Caco-2 (cell line): ENCODE results near the gene CPB2. TPM values are rescaled to one million over a fixed set of nuclear protein-coding genes. Genes with fewer than 3 reads are reported as not detected.

Experiments used
- BruUV-seq: library from RNA; stranded (reverse); fragments of 400-500 nt; replicated peaks from 2 replicates; lab custom pipeline; 2021; lab: Mats Ljungman, UMichigan
- CTCF ChIA-PET: fragments of 300-600 bp; sonication (Branson Sonifier 250); formaldehyde crosslinking; loops from one replicate; lab custom pipeline; 2022; ENCODE audit warnings: antibody characterized with exemption; lab: Charles Lee
- POLR2A ChIA-PET: fragments of 300-600 bp; sonication (Branson Sonifier 250); formaldehyde crosslinking; loops from one replicate; lab custom pipeline; 2022; ENCODE audit warnings: antibody characterized with exemption; lab: Charles Lee
- DNase-seq, 2 experiments: peaks; one replicate each; pipeline versions ENCODE4 v3.0.0 to v3.0.0-alpha.2; 2020 to 2022
- H3K27me3 ChIP-seq: replicated peaks from 2 replicates; pipeline ENCODE4 v1.6.0; 2011; ENCODE audit warnings: low read length; ENCODE audit not compliant: control insufficient read depth, insufficient read depth
- H3K36me3 ChIP-seq: 2 replicates; pipeline ENCODE4 v1.5.1; 2011; ENCODE audit warnings: low read length; ENCODE audit not compliant: control insufficient read depth, insufficient read depth
- H3K4me1 ChIP-seq: fragments of 250-450 bp; sonication (Bioruptor Pico); 2 replicates; pipeline ENCODE4 v1.5.1; 2020; ENCODE audit warnings: mild to moderate bottlenecking
- H3K4me3 ChIP-seq: 2 replicates; pipeline ENCODE4 v1.5.1; 2011; ENCODE audit warnings: low read depth, mild to moderate bottlenecking, control low read depth, low read length
- H3K9me3 ChIP-seq: fragments of 250-450 bp; sonication (Bioruptor Pico); 2 replicates; pipeline ENCODE4 v1.5.1; 2020; ENCODE audit warnings: mild to moderate bottlenecking, moderate library complexity
- H3K27ac Mint-ChIP-seq: one replicate; pipeline ENCODE4 v1.8.0; 2022; ENCODE audit warnings: mixed read lengths; ENCODE audit not compliant: unreplicated experiment
- H3K27me3 Mint-ChIP-seq: one replicate; pipeline ENCODE4 v1.8.0; 2022; ENCODE audit warnings: mixed read lengths; ENCODE audit not compliant: insufficient read depth, unreplicated experiment
- H3K36me3 Mint-ChIP-seq: one replicate; pipeline ENCODE4 v1.8.0; 2022; ENCODE audit warnings: mild to moderate bottlenecking, mixed read lengths; ENCODE audit not compliant: insufficient read depth, unreplicated experiment
- H3K4me1 Mint-ChIP-seq: one replicate; pipeline ENCODE4 v1.8.0; 2022; ENCODE audit warnings: low read depth, mixed read lengths; ENCODE audit not compliant: unreplicated experiment
- H3K4me3 Mint-ChIP-seq: one replicate; pipeline ENCODE4 v1.8.0; 2022; ENCODE audit warnings: mild to moderate bottlenecking, moderate library complexity, mixed read lengths; ENCODE audit not compliant: unreplicated experiment
- H3K9me3 Mint-ChIP-seq: one replicate; pipeline ENCODE4 v1.8.0; 2022; ENCODE audit warnings: mixed read lengths; ENCODE audit not compliant: unreplicated experiment
- intact Hi-C: fragments of 100-400 bp; cut with micrococcal nuclease; formaldehyde crosslinking; loops from one replicate; pipeline ENCODE4 v1.10.0; 2022; ENCODE audit not compliant: unreplicated experiment
- total RNA-seq: library from RNA; stranded (reverse); gene quantifications from 2 replicates; pipeline ENCODE4 v1.2.3, GENCODE V29; 2022
- TF ChIP-seq, protein P1 (sequence below), 2 experiments: fragments of 200-600 bp in 1 of 2; IDR thresholded peaks; 1 replicate in 1 of 2; 2 replicates in 1 of 2; pipeline versions ENCODE4 v1.5.1 to v1.8.0; 2011 to 2022; ENCODE audit warnings: antibody characterized with exemption in 1 of 2, control low read depth in 1 of 2, inconsistent platforms in 1 of 2, low read depth in 1 of 2, low read length in 1 of 2, mild to moderate bottlenecking in 1 of 2, moderate library complexity in 1 of 2; ENCODE audit not compliant: insufficient read depth in 1 of 2, severe bottlenecking in 1 of 2, unreplicated experiment in 1 of 2

Gene CPB2
- total RNA-seq, 1 experiment from 2014 or later = 0.18 TPM

DNA sequence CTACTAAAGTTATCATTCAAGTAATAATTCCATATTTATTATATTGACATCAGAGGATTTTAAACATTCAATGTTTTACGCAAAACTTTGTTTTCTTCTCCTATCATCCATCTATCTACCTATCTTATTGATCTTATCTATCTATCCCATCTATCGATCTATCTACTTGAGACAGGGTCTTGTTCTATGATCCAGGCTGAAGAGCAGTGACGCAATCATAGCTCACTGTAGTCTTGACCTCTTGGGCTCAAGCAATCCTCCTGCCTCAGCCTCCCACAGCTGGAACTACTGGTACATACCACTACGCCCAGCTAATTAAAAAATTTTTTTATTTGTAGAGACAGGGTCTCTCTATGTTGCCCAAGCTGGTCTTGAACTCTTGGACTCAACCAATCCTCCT lies 79.7 kb downstream of the CPB2 start:
- 0 out of 2 replicates have a peak, but pooled peaks cover under 1% of the 10 kb centered on the region for H3K9me3 ChIP-seq
- no peak overlapping the region for H3K4me3 Mint-ChIP-seq
- no peaks in the 10 kb centered on the region for H3K4me1 ChIP-seq
- no peaks in the 10 kb centered on the region for H3K27me3 Mint-ChIP-seq
- intact Hi-C loops = no loop called here
- H3K36me3 ChIP-seq = no peaks in the 10 kb centered on the region
- DNase-seq = no peak
- H3K9me3 Mint-ChIP-seq = no peaks in the 10 kb centered on the region
- ChIA-PET POLR2A (interaction anchor here (0.6 kb wide), 1 partner anchor 580 kb away, joined by 5 read pairs; no protein-coding TSS in a partner anchor), CTCF (interaction anchor here (0.7 kb wide), 1 partner anchor 143 kb away, joined by 3 read pairs; no protein-coding TSS in a partner anchor)
- no peak overlapping the region for H3K4me3 ChIP-seq
- peaks cover 4% of the 10 kb centered on the region for H3K36me3 Mint-ChIP-seq
- TF ChIP-seq, protein P1, sequence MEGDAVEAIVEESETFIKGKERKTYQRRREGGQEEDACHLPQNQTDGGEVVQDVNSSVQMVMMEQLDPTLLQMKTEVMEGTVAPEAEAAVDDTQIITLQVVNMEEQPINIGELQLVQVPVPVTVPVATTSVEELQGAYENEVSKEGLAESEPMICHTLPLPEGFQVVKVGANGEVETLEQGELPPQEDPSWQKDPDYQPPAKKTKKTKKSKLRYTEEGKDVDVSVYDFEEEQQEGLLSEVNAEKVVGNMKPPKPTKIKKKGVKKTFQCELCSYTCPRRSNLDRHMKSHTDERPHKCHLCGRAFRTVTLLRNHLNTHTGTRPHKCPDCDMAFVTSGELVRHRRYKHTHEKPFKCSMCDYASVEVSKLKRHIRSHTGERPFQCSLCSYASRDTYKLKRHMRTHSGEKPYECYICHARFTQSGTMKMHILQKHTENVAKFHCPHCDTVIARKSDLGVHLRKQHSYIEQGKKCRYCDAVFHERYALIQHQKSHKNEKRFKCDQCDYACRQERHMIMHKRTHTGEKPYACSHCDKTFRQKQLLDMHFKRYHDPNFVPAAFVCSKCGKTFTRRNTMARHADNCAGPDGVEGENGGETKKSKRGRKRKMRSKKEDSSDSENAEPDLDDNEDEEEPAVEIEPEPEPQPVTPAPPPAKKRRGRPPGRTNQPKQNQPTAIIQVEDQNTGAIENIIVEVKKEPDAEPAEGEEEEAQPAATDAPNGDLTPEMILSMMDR (IDR thresholded peaks at IDR 0.05; ENCODE audit: insufficient read depth in 1 of 2, low read depth in 1 of 2, low read length in 1 of 2, severe bottlenecking in 1 of 2, unreplicated experiment in 1 of 2) = no peak
- H3K27me3 ChIP-seq = no peaks in the 10 kb centered on the region
- peaks cover 16% of the 10 kb centered on the region for H3K4me1 Mint-ChIP-seq
- no TSS peak for BruUV-seq
- H3K27ac Mint-ChIP-seq = no peak overlapping the region

DNA sequence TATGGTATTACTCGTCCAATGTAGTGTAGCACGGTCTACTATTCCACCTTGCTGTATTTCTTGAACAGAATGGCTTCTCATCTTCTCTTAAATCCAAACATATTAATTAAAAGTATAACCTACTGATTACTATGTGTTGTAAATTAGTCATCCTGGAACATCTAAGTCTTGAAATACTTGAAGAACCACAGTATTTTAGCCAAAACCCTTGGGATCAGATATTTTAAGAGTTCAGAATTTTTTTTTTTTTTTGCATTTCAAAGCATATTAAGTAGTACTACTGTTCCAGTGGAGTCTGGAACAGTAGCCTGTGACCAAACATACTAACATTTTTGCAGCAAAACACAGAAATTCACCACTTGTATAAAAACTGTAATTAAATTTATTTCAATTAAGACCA lies 82.4 kb downstream of the CPB2 start:
- TF ChIP-seq, protein P1 (IDR thresholded peaks at IDR 0.05; ENCODE audit: insufficient read depth in 1 of 2, low read depth in 1 of 2, low read length in 1 of 2, severe bottlenecking in 1 of 2, unreplicated experiment in 1 of 2) = no peak
- H3K27me3 Mint-ChIP-seq = no peaks in the 10 kb centered on the region

DNA sequence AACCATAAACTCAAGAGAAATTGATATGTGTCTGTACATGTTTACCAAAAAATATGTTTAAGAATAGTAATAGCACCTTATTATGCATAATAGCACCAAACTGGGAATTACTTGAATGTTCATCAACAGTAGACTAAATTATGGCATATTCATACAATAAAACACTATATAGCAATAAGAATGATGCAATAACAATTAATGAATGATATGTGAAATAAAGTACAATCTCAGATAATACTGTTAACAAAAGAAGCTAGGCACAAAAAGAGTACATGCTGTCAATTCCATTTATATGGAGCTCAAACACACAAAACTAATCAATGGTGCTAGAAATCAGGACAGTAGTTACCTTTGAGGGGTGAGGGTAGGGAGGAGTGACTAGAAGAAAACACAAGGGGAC lies 88.6 kb downstream of the CPB2 start:
- Histone ChIP-seq H3K36me3 (no peaks in the 10 kb centered on the region), H3K9me3 (no peaks in the 10 kb centered on the region), H3K27me3 (no peaks in the 10 kb centered on the region), H3K4me3 (no peak overlapping the region), H3K4me1 (no peaks in the 10 kb centered on the region)
- H3K36me3 Mint-ChIP-seq = peaks cover 18% of the 10 kb centered on the region
- no peaks in the 10 kb centered on the region for H3K9me3 Mint-ChIP-seq
- ChIA-PET CTCF (no interaction called here), POLR2A (no interaction called here)
- intact Hi-C loops = no loop called here
- no peak for DNase-seq
- no peaks in the 10 kb centered on the region for H3K27me3 Mint-ChIP-seq
- no peaks in the 10 kb centered on the region for H3K4me1 Mint-ChIP-seq
- H3K4me3 Mint-ChIP-seq = no peak overlapping the region
- TF ChIP-seq, protein P1 (IDR thresholded peaks at IDR 0.05; ENCODE audit: insufficient read depth in 1 of 2, low read depth in 1 of 2, low read length in 1 of 2, severe bottlenecking in 1 of 2, unreplicated experiment in 1 of 2) = no peak
- BruUV-seq = no TSS peak
- no peak overlapping the region for H3K27ac Mint-ChIP-seq

More for the DNA sequence above, 82.4 kb downstream of the CPB2 start:
- Histone ChIP-seq H3K36me3 (no peaks in the 10 kb centered on the region), H3K27me3 (no peaks in the 10 kb centered on the region), H3K4me3 (no peak overlapping the region), H3K9me3 (no peaks in the 10 kb centered on the region), H3K4me1 (no peaks in the 10 kb centered on the region)
- ChIA-PET POLR2A (no interaction called here), CTCF (no interaction called here)
- peaks cover 16% of the 10 kb centered on the region for H3K4me1 Mint-ChIP-seq
- no peaks in the 10 kb centered on the region for H3K9me3 Mint-ChIP-seq
- no peak overlapping the region for H3K27ac Mint-ChIP-seq
- no peak for DNase-seq
- peaks cover 10% of the 10 kb centered on the region for H3K36me3 Mint-ChIP-seq
- intact Hi-C loops = no loop called here
- no TSS peak for BruUV-seq
- no peak overlapping the region for H3K4me3 Mint-ChIP-seq
